NCI-H2081 (cell line): Measurements from ENCODE around the gene NIT1.

Experiments
- DNase-seq, 2 experiments: peaks; one replicate each; lab custom pipeline; 2025; lab: John Stamatoyannopoulos, UW

NIT1 gene

GRCh38 chr1:161117759-161118581 is at the start of gene NIT1, which contains the start of gene PFDN2:
TSS of gene NIT1 (plus strand) at chr1:161118105. CDS start at chr1:161118177, 72 bp downstream.
TSS of gene PFDN2 (minus strand) at chr1:161118037. CDS start at chr1:161118026, 11 bp downstream.
- DNase-seq: peak; percentile 84 to 90

- DNase-seq: no peak
Measured at GRCh38 chr1:161068306-161069234, 49.3 kb upstream of the NIT1 start.

- DNase-seq: no peak
Measured at GRCh38 chr1:161069241-161069640, 48.7 kb upstream of the NIT1 start.

GRCh38 chr1:161069731-161070270 is 48.1 kb upstream of the NIT1 start, which contains the start of gene ARHGAP30:
TSS of gene ARHGAP30 (minus strand) at chr1:161069891. CDS start at chr1:161069624, 267 bp downstream.
- no peak for DNase-seq

- no peak for DNase-seq
Measured at GRCh38 chr1:161070761-161071160, 47.1 kb upstream of the NIT1 start.

GRCh38 chr1:161071886-161072371 is 46.0 kb upstream of the NIT1 start:
- DNase-seq: no peak

- no peak for DNase-seq
Measured at GRCh38 chr1:161072751-161073449, 45.0 kb upstream of the NIT1 start.

- DNase-seq: no peak
Measured at GRCh38 chr1:161073474-161074121, 44.3 kb upstream of the NIT1 start.

GRCh38 chr1:161074676-161075368 is 43.1 kb upstream of the NIT1 start:
- no peak for DNase-seq

GRCh38 chr1:161076410-161076809 is 41.5 kb upstream of the NIT1 start:
- DNase-seq: no peak

GRCh38 chr1:161077426-161077825 is 40.5 kb upstream of the NIT1 start:
- no peak for DNase-seq

GRCh38 chr1:161079436-161080110 is 38.3 kb upstream of the NIT1 start:
- DNase-seq: no peak

GRCh38 chr1:161080441-161081405 is 37.2 kb upstream of the NIT1 start:
- DNase-seq: no peak

- DNase-seq: no peak
Measured at GRCh38 chr1:161081519-161081918, 36.4 kb upstream of the NIT1 start.

- DNase-seq: no peak
Measured at GRCh38 chr1:161082483-161082882, 35.4 kb upstream of the NIT1 start.

- DNase-seq: no peak
Measured at GRCh38 chr1:161082996-161083747, 34.7 kb upstream of the NIT1 start.

- no peak for DNase-seq
Measured at GRCh38 chr1:161083748-161084596, 33.9 kb upstream of the NIT1 start.
